B cell (primary cell): ENCODE measurements around the gene PGAM2.
"Not testable (repeated sequence)": the region's sequence is repeated elsewhere in the genome, so short reads cannot be mapped to it uniquely, and the experiment has no call there.

Source experiments
- CTCF ChIP-seq: fragments of 200-600 bp; IDR thresholded peaks from one replicate; pipeline ENCODE4 v1.8.0; 2022; ENCODE audit warnings: antibody characterized with exemption, mild to moderate bottlenecking
- EZH2 ChIP-seq: IDR thresholded peaks from 2 replicates; pipeline ENCODE4 v1.6.1; 2012; ENCODE audit warnings: borderline replicate concordance, low read depth, mild to moderate bottlenecking, moderate library complexity, low read length; ENCODE audit not compliant: insufficient read depth, poor library complexity, severe bottlenecking

GRCh38 chr7:44018857-44019807 is 46.2 kb downstream of the PGAM2 start:
- TF ChIP-seq EZH2, result not testable (repeated sequence)
- TF ChIP-seq CTCF, result peak; percentile 46
